Measurements from ENCODE around the gene PAN3. TPM values are rescaled to one million over a fixed set of nuclear protein-coding genes. Genes with fewer than 3 reads are reported as not detected.

The PAN3 gene
- total RNA-seq, 1 donor from 2014 or later: 61.3 TPM

- H3K27ac Mint-ChIP-seq: no peak overlapping the region
- H3K27me3 Mint-ChIP-seq (ENCODE audit: low read depth): no peaks in the 10 kb centered on the region
- no peaks in the 10 kb centered on the region for H3K36me3 Mint-ChIP-seq
- TF ChIP-seq CTCF (IDR thresholded peaks at IDR 0.05; ENCODE audit: unreplicated experiment): no peak
- no peak for DNase-seq (ENCODE audit: low spot score in 2 of 2, unreplicated experiment in 2 of 2)
- peaks cover 9% of the 10 kb centered on the region for H3K4me1 Mint-ChIP-seq
- H3K9me3 Mint-ChIP-seq: no peaks in the 10 kb centered on the region
- no peak overlapping the region for H3K4me3 Mint-ChIP-seq
Measured at GRCh38 chr13:28316129-28316528, 177.8 kb downstream of the PAN3 start.

- no peak for DNase-seq (ENCODE audit: low spot score in 2 of 2, unreplicated experiment in 2 of 2)
- no peak for TF ChIP-seq CTCF (IDR thresholded peaks at IDR 0.05; ENCODE audit: unreplicated experiment)
- H3K36me3 Mint-ChIP-seq: no peaks in the 10 kb centered on the region
Measured at GRCh38 chr13:28316836-28317235, 178.5 kb downstream of the PAN3 start.

GRCh38 chr13:28318496-28318895, 180.2 kb downstream of the PAN3 start:
- DNase-seq (ENCODE audit: low spot score in 2 of 2, unreplicated experiment in 2 of 2): no peak
- TF ChIP-seq CTCF (IDR thresholded peaks at IDR 0.05; ENCODE audit: unreplicated experiment): no peak
- H3K9me3 Mint-ChIP-seq: no peaks in the 10 kb centered on the region
- peaks cover 4% of the 10 kb centered on the region for H3K27me3 Mint-ChIP-seq (ENCODE audit: low read depth)
- H3K4me3 Mint-ChIP-seq: no peak overlapping the region
- peaks cover 28% of the 10 kb centered on the region for H3K4me1 Mint-ChIP-seq
- H3K27ac Mint-ChIP-seq: no peak overlapping the region
- H3K36me3 Mint-ChIP-seq: no peaks in the 10 kb centered on the region

More at GRCh38 chr13:28316836-28317235, 178.5 kb downstream of the PAN3 start:
- peaks cover 15% of the 10 kb centered on the region for H3K4me1 Mint-ChIP-seq
- H3K4me3 Mint-ChIP-seq: no peak overlapping the region
- no peaks in the 10 kb centered on the region for H3K9me3 Mint-ChIP-seq
- H3K27me3 Mint-ChIP-seq (ENCODE audit: low read depth): peaks cover 4% of the 10 kb centered on the region
- no peak overlapping the region for H3K27ac Mint-ChIP-seq

- Mint-ChIP-seq H3K4me3 (no peak overlapping the region), H3K36me3 (no peaks in the 10 kb centered on the region), H3K27ac (no peak overlapping the region), H3K4me1 (peaks cover 33% of the 10 kb centered on the region), H3K9me3 (no peaks in the 10 kb centered on the region), H3K27me3 (ENCODE audit: low read depth) (peaks cover 4% of the 10 kb centered on the region)
- no peak for TF ChIP-seq CTCF (IDR thresholded peaks at IDR 0.05; ENCODE audit: unreplicated experiment)
- no peak for DNase-seq (ENCODE audit: low spot score in 2 of 2, unreplicated experiment in 2 of 2)
Measured at GRCh38 chr13:28319528-28319927, 181.2 kb downstream of the PAN3 start.

GRCh38 chr13:28320209-28320608, 181.9 kb downstream of the PAN3 start:
- Mint-ChIP-seq H3K4me3 (no peak overlapping the region), H3K36me3 (no peaks in the 10 kb centered on the region), H3K9me3 (no peaks in the 10 kb centered on the region), H3K4me1 (peaks cover 33% of the 10 kb centered on the region), H3K27ac (no peak overlapping the region), H3K27me3 (ENCODE audit: low read depth) (peaks cover 4% of the 10 kb centered on the region)
- DNase-seq (ENCODE audit: low spot score in 2 of 2, unreplicated experiment in 2 of 2): no peak
- no peak for TF ChIP-seq CTCF (IDR thresholded peaks at IDR 0.05; ENCODE audit: unreplicated experiment)
